Epithelial cell of proximal tubule (primary cell): ENCODE data around the gene TMEM141. TPM values are rescaled to one million over a fixed set of nuclear protein-coding genes. Genes with fewer than 3 reads are reported as not detected.

Experiments used
- DNase-seq: peaks from one replicate; pipeline ENCODE4 v3.0.0-alpha.2; 2011; ENCODE audit warnings: low read depth
- H3K4me3 ChIP-seq: 2 replicates; pipeline ENCODE4 v1.5.1; 2011; ENCODE audit warnings: low read depth, mild to moderate bottlenecking, low read length
- total RNA-seq: library from RNA; depleted of rRNA; stranded (reverse); fragments of >200 nt; gene quantifications from 2 replicates; pipeline ENCODE4 v1.2.3, GENCODE V29; 2015
- TF ChIP-seq, protein P1 (sequence below): conservative IDR thresholded peaks from 2 replicates; pipeline ENCODE4 v1.5.1; 2012; ENCODE audit warnings: low read depth, mild to moderate bottlenecking, low read length

TMEM141 gene
- total RNA-seq, 1 donor from 2014 or later: 108 TPM

DNA sequence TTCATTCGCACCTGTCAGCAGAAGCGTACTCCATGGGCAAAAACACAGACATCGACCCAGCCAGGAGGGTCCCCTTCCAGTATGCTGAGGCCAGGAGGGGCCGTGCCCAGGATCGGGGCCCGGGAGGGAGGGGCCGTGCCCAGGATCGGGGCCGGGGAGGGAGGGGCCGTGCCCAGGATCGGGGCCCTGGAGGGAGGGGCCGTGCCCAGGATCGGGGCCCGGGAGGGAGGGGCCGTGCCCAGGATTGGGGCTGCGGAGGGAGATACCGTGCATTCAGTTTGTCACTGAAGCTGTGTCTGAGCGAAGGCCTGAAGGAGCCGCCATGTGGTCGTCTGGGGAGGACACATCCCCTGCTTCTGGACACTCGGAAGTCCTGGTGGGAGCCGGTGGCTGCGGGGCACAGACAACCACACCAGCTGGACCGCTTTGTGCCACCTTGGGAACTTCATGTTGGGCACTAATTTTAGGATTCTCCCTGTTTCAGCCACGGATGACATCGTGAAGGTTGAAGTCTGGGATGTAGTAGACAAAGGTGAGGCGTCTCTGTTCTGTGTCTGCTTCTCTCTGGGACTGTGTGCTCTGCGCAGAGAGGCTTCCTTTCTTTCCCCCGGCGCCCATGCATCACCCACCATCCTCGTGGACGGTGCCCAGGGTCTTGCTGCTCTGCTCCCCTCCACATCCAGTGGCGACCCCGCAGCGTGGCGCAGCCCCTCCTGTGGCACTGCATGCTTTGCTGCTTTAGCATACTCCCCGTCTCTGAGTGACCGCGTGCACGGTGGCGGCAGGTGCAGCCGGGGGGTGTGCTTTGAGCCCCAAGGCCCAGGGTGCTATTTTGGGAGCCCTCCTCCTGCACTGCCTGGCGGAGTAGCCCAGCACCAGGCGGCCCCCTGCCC lies 34.4 kb downstream of the TMEM141 start:
- DNase-seq: no peak
- H3K4me3 ChIP-seq: no peak overlapping the region
- TF ChIP-seq, protein P1, sequence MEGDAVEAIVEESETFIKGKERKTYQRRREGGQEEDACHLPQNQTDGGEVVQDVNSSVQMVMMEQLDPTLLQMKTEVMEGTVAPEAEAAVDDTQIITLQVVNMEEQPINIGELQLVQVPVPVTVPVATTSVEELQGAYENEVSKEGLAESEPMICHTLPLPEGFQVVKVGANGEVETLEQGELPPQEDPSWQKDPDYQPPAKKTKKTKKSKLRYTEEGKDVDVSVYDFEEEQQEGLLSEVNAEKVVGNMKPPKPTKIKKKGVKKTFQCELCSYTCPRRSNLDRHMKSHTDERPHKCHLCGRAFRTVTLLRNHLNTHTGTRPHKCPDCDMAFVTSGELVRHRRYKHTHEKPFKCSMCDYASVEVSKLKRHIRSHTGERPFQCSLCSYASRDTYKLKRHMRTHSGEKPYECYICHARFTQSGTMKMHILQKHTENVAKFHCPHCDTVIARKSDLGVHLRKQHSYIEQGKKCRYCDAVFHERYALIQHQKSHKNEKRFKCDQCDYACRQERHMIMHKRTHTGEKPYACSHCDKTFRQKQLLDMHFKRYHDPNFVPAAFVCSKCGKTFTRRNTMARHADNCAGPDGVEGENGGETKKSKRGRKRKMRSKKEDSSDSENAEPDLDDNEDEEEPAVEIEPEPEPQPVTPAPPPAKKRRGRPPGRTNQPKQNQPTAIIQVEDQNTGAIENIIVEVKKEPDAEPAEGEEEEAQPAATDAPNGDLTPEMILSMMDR: no peak

DNA sequence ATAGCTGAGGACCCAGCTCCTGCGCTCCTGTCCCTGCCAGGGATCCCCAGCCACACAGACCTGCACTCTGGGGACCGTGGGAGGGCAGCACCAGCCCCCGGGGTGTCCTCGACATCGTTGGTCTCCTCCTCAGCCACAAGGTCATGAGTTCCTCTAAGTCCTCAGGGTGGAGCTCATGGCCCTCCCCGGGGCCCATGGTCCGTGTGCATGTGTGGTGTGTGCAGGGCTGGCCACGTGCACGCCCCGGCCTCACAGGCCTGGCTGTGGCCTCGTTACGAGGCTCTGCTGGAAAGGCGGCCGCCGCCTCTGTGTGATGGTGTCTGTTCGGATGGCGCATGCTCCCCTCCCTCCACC lies 35.0 kb downstream of the TMEM141 start:
- H3K4me3 ChIP-seq: no peak overlapping the region
- TF ChIP-seq, protein P1: no peak
- DNase-seq: no peak

DNA sequence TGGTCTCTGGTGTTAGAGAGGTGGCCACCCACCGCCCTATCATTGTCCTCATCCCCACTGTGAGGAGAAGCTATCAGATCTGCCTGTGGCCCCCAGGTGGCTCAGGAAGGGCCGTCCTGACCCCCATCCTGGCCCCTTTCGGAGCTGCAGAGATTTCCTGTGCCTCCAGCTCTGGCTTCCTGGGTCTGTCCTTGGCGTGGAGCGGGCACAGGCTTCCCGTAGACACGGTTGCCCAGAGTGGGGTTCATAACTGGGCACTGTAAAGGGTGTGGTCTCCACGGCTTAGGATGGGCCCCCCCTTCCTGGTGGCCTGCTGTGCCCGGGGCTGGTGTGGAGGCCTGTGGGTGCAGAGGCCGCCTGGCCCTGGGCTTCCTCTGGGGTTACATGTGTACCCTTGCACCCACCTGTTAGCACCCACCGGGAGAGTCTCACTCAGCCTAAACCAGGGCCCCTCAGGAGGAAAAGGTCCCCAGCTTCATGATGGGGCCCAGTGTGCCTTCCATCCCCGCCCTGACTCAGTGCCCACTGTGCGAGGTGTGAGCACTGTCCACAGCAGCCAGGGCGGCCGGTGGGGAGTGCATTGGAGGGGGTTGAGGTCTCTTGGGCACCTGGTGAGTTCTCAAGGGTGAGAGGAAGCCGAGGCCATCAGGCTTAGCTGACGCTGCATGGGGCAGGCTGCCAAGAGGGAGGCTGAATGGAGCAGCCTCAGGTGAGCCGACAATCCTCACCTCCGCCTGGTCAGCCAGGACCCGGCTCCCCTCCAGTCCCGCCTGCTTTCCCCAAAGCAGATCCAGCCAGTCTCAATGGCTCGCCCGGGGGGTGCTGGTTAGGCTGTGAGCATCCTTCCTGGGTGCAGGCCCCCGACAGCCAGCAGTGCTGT lies 35.8 kb downstream of the TMEM141 start:
- H3K4me3 ChIP-seq: no peak overlapping the region
- no peak for DNase-seq
- TF ChIP-seq, protein P1: no peak

DNA sequence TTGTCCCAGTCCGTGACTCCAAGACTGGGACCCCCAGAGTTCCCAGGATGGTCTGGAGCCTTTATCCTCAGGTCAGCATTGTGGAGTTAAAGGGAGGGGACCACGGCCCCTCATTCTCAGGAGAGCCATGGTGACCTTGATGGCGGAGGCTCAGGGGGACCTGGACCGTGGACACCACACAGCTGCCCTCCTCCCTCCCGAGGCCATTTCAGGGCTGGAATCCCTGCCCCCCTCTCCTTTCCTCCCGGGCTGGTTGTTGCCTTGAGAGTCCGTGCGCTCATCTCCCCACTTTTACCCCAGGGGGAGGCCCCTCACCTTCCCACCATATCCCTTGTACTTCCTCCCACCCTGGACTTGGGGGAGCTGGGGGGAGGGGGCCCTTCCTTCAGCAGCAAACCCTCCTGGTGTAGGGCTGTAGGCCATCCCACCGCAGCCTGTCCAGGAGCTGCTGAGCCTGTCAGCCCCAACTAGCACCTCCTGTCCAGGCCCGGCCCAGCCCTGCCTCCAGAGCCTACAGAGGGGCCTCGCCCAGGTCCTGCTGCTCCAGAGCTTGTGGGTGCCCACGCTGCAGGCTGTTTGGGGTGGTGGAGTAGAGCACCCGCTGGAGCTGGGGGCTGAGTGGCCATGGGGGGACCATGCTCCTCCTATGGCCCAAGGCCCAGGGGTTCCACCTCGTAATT lies 36.8 kb downstream of the TMEM141 start:
- TF ChIP-seq, protein P1: no peak
- H3K4me3 ChIP-seq: no peak overlapping the region
- DNase-seq: no peak

DNA sequence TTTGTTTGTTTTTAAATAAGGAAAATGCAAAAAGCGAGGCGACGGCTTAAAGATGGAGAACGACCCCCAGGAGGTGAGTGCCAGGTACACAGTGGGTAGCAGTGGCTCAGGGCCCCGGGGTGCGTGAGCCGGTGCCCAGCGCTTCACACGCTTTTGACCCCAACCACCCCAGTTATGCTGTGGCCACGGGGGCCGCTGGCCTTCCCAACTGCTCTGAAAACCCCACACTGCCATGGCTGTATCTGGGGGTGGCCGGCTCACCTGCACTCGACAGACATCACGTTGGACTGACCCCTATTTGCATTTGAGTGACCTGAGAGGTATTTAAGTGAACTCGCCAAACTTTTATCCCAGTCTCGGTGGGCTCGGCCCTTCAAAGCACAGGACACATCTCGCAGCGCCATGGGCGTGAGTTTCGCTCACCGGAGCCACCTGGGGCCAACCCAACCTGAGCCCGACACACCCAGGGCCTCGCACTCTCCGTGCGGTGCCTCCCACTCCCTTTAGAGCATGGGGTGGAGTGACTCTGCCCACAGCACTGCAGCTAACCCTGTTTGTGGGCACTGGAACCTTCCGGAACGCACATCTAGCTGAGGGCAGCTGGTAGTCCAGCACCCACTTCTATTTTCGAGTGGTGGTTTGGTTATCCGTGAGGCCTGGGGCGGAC lies 37.5 kb downstream of the TMEM141 start:
- TF ChIP-seq, protein P1: no peak
- DNase-seq: no peak
- no peak overlapping the region for H3K4me3 ChIP-seq

DNA sequence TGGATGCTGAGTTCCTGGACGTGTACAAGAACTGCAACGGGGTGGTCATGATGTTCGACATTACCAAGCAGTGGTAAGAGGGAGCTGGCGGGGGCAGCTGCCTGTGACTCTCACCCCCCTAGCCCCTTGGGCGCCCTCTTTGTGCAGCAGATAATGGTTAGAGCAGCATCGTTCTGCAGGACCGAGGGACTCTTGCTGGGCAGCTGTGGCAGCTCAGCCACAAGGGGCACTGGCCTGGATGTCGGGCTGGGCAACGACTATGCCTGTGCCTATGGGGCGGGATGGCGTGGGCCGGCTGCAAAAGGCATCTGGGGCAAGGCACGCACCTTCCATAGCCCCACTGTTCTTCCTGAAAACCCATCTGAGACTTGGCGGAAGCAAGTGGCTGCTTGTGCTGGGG lies 38.3 kb downstream of the TMEM141 start:
- H3K4me3 ChIP-seq: no peak overlapping the region
- DNase-seq: no peak
- TF ChIP-seq, protein P1: no peak
